Keratinocyte (primary cell): ENCODE results near the gene HDAC5. TPM values are rescaled to one million over a fixed set of nuclear protein-coding genes. Genes with fewer than 3 reads are reported as not detected.

ENCODE experiments used
- DNase-seq: peaks from one replicate; pipeline ENCODE4 v3.0.0-alpha.2; 2011; ENCODE audit warnings: low read depth, missing footprints, low spot score
- FAIRE-seq: peaks from 2 replicates; lab custom pipeline; 2011; peaks lifted over from hg19 to GRCh38; lab: Jason Lieb, UNC
- H2AFZ ChIP-seq: 2 replicates; pipeline ENCODE4 v1.6.0; 2012; ENCODE audit warnings: low read length, control low read depth, inconsistent platforms; ENCODE audit not compliant: control insufficient read depth
- H3K27ac ChIP-seq: 2 replicates; pipeline ENCODE4 v1.5.1; 2011; ENCODE audit warnings: low read length; ENCODE audit not compliant: control insufficient read depth, insufficient read depth
- H3K27me3 ChIP-seq: 3 replicates; pipeline ENCODE4 v1.6.0; 2011; ENCODE audit warnings: low read length; ENCODE audit not compliant: control insufficient read depth, insufficient read depth; ENCODE audit errors: extremely low read depth
- H3K36me3 ChIP-seq, 2 experiments: 2 replicates in 1 of 2; 3 replicates in 1 of 2; pipeline ENCODE4 v1.5.1; 2011; ENCODE audit warnings: low read length in 2 of 2, mild to moderate bottlenecking in 1 of 2; ENCODE audit not compliant: control insufficient read depth in 2 of 2, insufficient read depth in 2 of 2; ENCODE audit errors: extremely low read depth in 1 of 2
- H3K4me1 ChIP-seq: 3 replicates; pipeline ENCODE4 v1.5.1; 2011; ENCODE audit warnings: low read length; ENCODE audit not compliant: control insufficient read depth, insufficient read depth; ENCODE audit errors: extremely low read depth
- H3K4me2 ChIP-seq: 3 replicates; pipeline ENCODE4 v1.6.0; 2011; ENCODE audit warnings: low read depth, low read length; ENCODE audit not compliant: control insufficient read depth, insufficient read depth; ENCODE audit errors: extremely low read depth
- H3K4me3 ChIP-seq, 3 experiments: fragments of 200-600 bp in 1 of 3; sonication (generic) in 1 of 3; 2 replicates in 2 of 3; 3 replicates in 1 of 3; pipeline ENCODE4 v1.5.1; 2011 to 2016; ENCODE audit warnings: low read length in 3 of 3, mild to moderate bottlenecking in 3 of 3, control low read depth in 2 of 3, inconsistent platforms in 1 of 3, low read depth in 1 of 3, mixed read lengths in 1 of 3, mixed run types in 1 of 3, moderate library complexity in 1 of 3; ENCODE audit not compliant: control insufficient read depth in 2 of 3, insufficient read depth in 2 of 3; ENCODE audit errors: extremely low read depth in 1 of 3
- H3K79me2 ChIP-seq: 2 replicates; pipeline ENCODE4 v1.6.0; 2012; ENCODE audit warnings: low read length; ENCODE audit not compliant: control insufficient read depth, insufficient read depth
- H3K9ac ChIP-seq: 3 replicates; pipeline ENCODE4 v1.6.0; 2011; ENCODE audit warnings: low read length; ENCODE audit not compliant: control insufficient read depth, insufficient read depth; ENCODE audit errors: extremely low read depth
- H3K9me1 ChIP-seq: 3 replicates; pipeline ENCODE4 v1.6.0; 2011; ENCODE audit warnings: low read length; ENCODE audit not compliant: control insufficient read depth, insufficient read depth; ENCODE audit errors: extremely low read depth
- H3K9me3 ChIP-seq: 2 replicates; pipeline ENCODE4 v1.5.1; 2012; ENCODE audit warnings: low read depth, low read length; ENCODE audit not compliant: control insufficient read depth
- H4K20me1 ChIP-seq: 3 replicates; pipeline ENCODE4 v1.6.0; 2011; ENCODE audit warnings: low read length; ENCODE audit not compliant: control insufficient read depth, insufficient read depth; ENCODE audit errors: extremely low read depth
- CTCF ChIP-seq, 3 experiments: IDR thresholded peaks in 1 of 3; conservative IDR thresholded peaks in 1 of 3; optimal IDR thresholded peaks in 1 of 3; 2 replicates in 2 of 3; 3 replicates in 1 of 3; pipeline versions ENCODE3 to v1.5.1; 2011; ENCODE audit warnings: low read length in 3 of 3, mild to moderate bottlenecking in 3 of 3, moderate library complexity in 2 of 3, control low read depth in 1 of 3, inconsistent platforms in 1 of 3; ENCODE audit not compliant: insufficient read depth in 2 of 3; ENCODE audit errors: extremely low read depth in 1 of 3
- EZH2 ChIP-seq: IDR thresholded peaks from one replicate; pipeline ENCODE4 v1.6.1; 2012; ENCODE audit warnings: inconsistent platforms, mild to moderate bottlenecking, low read length, moderate library complexity
- dilution Hi-C: fragments of 300-500 bp; cut with MboI; formaldehyde crosslinking; loops from one replicate; pipeline ENCODE4 v1.7.0; 2020; ENCODE audit warnings: low sequenced_read_pairs; ENCODE audit not compliant: extremely low pct_ligation_motif_present
- polyA plus RNA-seq, 5 experiments: library from polyadenylated mRNA; depleted of rRNA in 3 of 5; stranded (reverse) in 3 of 5; stranded (forward) in 1 of 5; unstranded in 1 of 5; fragments of >200 nt; gene quantifications; 1 replicate in 1 of 5; 2 replicates in 3 of 5; 3 replicates in 1 of 5; pipeline versions ENCODE4 v1.2.1 to v1.2.3, GENCODE V29; 2011 to 2012; ENCODE audit warnings: missing spikeins in 2 of 5, low read depth in 1 of 5, low replicate concordance in 1 of 5

HDAC5 gene
- polyA plus RNA-seq, 1 donor (not counting 4 experiments of a cell fraction or from before 2014, with no cell fraction given), result 4.5 TPM

GRCh38 chr17:44093231-44093900, 30.1 kb downstream of the HDAC5 start:
- H3K9ac ChIP-seq, result no peak overlapping the region
- DNase-seq (no peak), FAIRE-seq (no peak)
- no peaks in the 10 kb centered on the region for H3K9me3 ChIP-seq
- H2AFZ ChIP-seq, result no peak overlapping the region
- H3K27ac ChIP-seq, result no peak overlapping the region
- no peaks in the 10 kb centered on the region for H3K9me1 ChIP-seq
- no peak overlapping the region for H3K4me3 ChIP-seq
- TF ChIP-seq EZH2 (no peak), CTCF (optimal IDR thresholded peaks at IDR 0.05 in 1 of 3, IDR thresholded peaks at IDR 0.05 in 1 of 3, conservative IDR thresholded peaks at IDR 0.05 in 1 of 3; ENCODE audit: extremely low read depth in 1 of 3, insufficient read depth in 2 of 3, low read length in 3 of 3) (no peak)
- dilution Hi-C loops, result no loop called here
- H3K4me2 ChIP-seq, result no peak overlapping the region
- no peaks in the 10 kb centered on the region for H3K79me2 ChIP-seq
- peaks cover 0 to 2% of the 10 kb centered on the region in 2 experiments for H3K36me3 ChIP-seq
- no peaks in the 10 kb centered on the region for H3K27me3 ChIP-seq
- peaks cover 18% of the 10 kb centered on the region for H3K4me1 ChIP-seq
- H4K20me1 ChIP-seq, result no peaks in the 10 kb centered on the region

GRCh38 chr17:44092051-44092450, 31.4 kb downstream of the HDAC5 start:
- Histone ChIP-seq H3K36me3 (peaks cover 0 to 2% of the 10 kb centered on the region in 2 experiments), H2AFZ (no peak overlapping the region)
- no peak for TF ChIP-seq EZH2
- TF ChIP-seq CTCF (optimal IDR thresholded peaks at IDR 0.05 in 1 of 3, IDR thresholded peaks at IDR 0.05 in 1 of 3, conservative IDR thresholded peaks at IDR 0.05 in 1 of 3; ENCODE audit: extremely low read depth in 1 of 3, insufficient read depth in 2 of 3, low read length in 3 of 3), result no peak

More at GRCh38 chr17:44092051-44092450, 31.4 kb downstream of the HDAC5 start:
- no peak overlapping the region for H3K4me2 ChIP-seq
- no peak overlapping the region for H3K9ac ChIP-seq
- no peaks in the 10 kb centered on the region for H3K27me3 ChIP-seq
- H3K27ac ChIP-seq, result no peak overlapping the region
- H3K79me2 ChIP-seq, result no peaks in the 10 kb centered on the region
- no peak for DNase-seq
- H4K20me1 ChIP-seq, result no peaks in the 10 kb centered on the region
- no peaks in the 10 kb centered on the region for H3K9me3 ChIP-seq
- no peak overlapping the region for H3K4me3 ChIP-seq
- no peak for FAIRE-seq
- no peaks in the 10 kb centered on the region for H3K9me1 ChIP-seq
- H3K4me1 ChIP-seq, result peaks cover 20% of the 10 kb centered on the region
- dilution Hi-C loops, result no loop called here
